ENCODE results near the gene ARHGEF35.
"Not testable (repeated sequence)": the region's sequence is repeated elsewhere in the genome, so short reads cannot be mapped to it uniquely, and the experiment has no call there.

The ARHGEF35 gene

DNA sequence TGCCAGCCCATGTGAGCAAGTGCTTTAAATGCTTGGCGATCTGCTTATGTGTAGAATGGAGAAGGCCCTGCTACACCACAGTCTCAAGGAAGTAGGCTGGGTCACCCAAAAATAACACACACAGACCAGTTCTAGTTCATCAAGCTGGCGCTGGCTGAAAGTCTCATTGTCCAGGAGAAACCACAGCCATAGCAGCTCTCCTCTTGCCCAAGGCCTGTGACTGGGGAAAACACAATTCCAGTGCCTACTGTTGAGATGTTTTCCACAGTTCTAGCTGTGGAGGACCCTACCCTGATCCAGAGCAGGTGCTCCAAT, 16.5 kb downstream of the ARHGEF35 start:
- H3K4me3 ChIP-seq (ENCODE audit: low read depth, low read length): not testable (repeated sequence)

DNA sequence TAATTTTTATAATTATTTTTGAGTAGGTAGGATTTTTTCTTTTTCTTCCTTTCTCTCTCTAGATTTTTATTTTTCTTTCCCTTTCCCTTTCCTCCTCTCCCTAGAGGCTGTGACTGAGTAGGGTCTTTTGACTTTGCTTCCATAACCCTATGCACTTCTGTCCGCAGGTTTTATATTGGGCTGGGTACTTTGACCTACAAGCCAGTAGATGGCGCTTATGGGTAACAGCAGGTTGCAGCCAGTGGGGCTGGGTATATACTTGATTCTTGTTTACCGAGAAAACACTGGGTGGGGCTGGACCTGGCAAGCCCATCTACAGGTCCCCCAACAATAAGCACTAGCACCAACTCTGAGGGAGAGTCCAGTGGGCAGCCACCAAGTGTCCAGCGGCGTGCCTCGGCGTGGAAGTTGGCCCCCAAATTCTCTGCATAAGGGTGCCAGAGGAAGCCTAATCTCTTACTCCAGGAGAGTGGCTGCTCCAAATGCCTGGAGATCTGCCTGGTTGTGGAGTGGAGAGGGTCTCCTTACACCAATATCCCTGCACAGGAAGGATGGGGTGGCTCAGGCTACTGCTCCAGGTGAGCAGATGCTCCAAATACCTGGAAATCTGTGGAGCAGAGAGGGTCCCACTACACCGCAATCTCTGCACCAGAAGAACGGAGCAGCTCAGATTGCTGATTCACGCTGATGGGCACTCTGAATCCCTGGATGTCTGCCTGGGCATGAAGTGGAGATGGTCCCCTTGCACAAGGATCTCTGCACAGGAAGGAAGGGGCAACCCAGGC, 17.1 kb downstream of the ARHGEF35 start:
- not testable (repeated sequence) for H3K4me3 ChIP-seq (ENCODE audit: low read depth, low read length)

DNA sequence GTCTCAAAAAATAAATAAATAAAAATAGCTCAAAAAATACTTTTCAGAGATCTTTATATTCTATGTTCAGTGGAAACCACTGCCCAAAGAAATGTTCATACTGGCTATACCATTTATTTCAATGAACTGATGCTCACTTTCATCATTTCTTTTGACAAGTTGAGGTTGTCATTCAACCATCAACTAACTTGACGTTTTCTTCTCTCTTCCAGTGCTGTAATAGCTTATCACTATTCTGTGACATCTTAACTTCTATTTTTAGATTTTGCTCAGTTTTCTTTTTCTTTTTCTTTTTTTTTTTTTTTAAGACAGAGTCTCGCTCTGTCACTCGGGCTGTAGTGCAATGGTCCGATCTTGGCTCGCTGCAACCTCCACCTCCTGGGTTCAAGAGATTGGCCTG, 21.0 kb downstream of the ARHGEF35 start:
- no peak overlapping the region for H3K4me3 ChIP-seq (ENCODE audit: low read depth, low read length)

DNA sequence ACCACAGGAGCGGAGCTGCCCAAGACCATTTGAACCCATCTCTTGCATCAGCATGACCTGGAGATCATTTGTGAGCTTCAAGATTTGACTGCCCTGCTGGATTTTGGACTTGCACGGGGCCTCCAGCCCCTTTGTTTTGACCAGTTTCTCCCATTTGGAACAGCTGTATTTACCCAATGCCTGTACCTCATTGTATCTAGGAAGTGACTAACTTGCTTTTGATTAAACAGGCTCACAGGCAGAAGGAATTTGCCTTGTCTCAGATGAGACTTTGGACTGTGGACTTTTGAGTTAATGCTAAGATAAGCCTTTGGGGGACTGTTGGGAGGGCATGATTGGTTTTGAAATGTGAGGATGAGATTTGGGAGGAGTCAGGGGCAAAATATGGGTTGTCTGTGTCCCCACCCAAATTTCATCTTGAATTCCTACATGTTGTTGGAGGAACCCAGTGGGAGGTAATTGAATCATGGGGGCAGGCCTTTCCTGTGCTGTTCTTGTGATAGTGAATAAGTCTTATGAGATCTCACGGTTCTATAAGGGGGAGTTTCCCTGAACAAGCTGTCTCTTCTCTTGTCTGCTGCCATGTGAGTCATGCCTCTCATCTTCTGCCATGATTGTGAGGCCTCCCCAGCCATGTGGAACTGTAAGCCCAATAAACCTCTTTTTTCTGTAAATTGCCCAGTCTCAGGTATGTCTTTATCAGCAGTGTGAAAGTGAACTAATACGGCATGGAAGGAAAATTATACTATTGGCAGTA, 23.9 kb downstream of the ARHGEF35 start:
- H3K4me3 ChIP-seq (ENCODE audit: low read depth, low read length): not testable (repeated sequence)

DNA sequence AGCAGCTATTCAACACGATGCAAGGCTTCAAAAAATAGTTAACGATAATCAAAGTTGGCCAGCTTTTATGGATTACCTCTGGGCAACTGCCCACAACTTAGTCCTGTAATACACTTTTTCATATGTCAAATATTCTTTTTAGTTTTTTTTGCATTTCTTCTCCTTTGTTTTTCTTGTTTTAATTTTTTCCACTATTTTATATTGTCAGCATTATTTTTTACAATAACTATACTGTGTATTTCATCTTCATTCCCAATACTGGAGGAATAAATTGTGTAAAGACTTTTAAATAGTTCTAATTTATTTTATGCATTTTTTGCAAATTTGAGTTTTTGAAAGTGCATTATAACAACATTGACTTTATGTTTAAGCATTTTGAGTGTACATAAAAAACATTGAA, 30.8 kb downstream of the ARHGEF35 start:
- no peak overlapping the region for H3K4me3 ChIP-seq (ENCODE audit: low read depth, low read length)

DNA sequence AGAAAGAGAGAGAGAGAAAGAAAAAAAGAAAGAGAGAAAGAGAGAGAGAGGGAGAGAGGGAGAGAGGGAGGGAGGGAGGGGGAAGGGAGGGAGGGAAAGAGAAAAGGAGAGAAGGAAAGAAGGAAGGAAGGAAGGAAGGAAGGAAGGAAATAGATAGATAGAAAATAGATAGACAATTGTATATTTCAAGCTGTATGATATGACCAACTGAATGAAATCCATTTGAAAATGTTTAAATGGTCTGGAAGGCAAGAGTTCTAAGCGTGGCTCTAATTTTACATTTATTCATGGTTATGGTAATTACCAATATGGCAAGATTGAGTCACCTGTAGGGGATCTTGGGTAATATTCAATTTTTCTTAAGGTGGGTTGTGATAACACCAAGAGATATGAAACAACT, 36.8 kb downstream of the ARHGEF35 start:
- H3K4me3 ChIP-seq (ENCODE audit: low read depth, low read length): no peak overlapping the region

DNA sequence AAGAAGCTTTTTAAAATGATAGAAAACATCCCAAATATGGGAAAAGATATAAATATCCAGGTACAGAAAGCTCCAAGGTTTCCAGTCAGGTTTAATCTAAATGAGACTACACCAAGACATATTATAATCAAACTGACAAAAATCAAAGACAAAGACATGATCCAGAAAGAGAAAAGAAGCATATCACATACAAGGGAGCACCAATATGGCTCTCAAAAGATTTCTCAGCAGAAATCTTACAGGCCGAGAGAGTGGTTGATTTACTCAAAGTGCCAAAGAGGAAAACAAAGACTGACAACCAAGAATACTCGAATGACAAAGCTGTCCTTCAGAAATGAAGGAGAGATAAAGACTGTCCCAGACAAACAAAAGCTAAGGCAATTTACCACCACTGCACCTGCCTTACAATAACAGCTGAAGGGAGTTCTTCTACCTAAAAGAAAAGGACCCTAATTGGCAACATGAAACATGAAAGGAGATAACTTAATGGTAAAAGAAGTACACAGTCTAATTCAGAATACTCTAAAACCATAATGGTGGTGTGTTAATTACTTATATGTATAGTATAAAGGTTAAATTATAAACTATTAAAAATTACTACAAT, 47.3 kb downstream of the ARHGEF35 start:
- H3K4me3 ChIP-seq (ENCODE audit: low read depth, low read length): no peak overlapping the region

DNA sequence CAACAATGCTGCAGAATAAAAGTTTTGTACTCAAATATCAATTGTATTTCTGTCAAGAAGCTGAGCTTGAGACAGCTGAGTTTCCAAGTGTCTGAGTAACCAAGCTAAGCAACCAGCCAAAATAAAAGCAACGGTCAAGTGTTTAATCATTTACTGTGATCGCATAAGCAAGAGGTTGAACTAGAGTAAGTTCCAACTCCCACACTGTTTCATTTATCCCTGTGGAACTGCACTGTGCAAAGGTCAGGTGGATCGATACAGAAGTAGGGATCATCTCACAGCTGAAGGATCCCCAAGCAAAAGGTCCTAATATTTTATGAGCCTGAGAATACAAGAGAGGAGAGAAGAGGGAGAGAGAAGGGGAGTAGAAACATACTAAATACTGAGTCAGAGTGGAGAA, 51.2 kb downstream of the ARHGEF35 start:
- H3K4me3 ChIP-seq (ENCODE audit: low read depth, low read length): no peak overlapping the region

DNA sequence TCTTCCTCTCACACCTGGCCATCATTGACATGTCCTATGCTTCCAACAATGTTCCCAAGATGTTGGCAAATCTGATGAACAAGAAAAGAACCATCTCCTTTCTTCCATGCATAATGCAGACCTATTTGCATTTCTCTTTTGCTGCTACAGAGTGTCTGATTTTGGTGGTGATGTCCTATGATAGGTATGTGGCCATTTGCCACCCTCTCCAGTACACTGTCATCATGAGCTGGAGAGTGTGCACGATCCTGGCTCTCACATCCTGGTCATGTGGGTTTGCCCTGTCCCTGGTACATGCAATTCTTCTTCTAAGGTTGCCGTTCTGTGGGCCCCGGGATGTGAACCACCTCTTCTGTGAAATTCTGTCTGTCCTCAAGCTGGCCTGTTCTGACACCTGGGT, 53.4 kb downstream of the ARHGEF35 start:
- H3K4me3 ChIP-seq (ENCODE audit: low read depth, low read length): no peak overlapping the region

DNA sequence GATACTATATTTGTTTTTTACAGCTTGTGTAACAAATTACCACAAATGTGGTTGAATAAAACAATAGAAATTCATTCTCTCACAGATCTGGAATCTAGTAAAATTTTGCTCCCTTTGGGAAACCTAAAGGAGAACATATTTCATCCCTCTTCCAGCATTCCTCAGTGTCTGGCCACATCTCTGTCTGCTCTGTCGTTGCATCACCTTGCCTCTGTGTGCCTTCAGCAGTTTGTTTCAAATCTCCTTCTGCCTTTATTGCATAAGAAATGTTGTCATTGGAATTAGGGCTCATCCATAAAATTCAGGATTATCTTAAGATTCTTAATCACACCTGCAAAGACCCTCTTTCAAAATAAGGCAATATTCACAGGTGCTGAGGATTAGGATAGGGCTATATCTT, 58.1 kb downstream of the ARHGEF35 start:
- H3K4me3 ChIP-seq (ENCODE audit: low read depth, low read length): no peak overlapping the region

All from iPS-11a (cell line).